GM21717 (cell line): ENCODE results near the gene GINS1.

Source experiments
- ATAC-seq: cut with Tn5 transposase; IDR thresholded peaks from one replicate; pipeline ENCODE4 v1.9.1; 2021; ENCODE audit warnings: mild to moderate bottlenecking, moderate library complexity; ENCODE audit not compliant: unreplicated experiment

Gene GINS1

DNA sequence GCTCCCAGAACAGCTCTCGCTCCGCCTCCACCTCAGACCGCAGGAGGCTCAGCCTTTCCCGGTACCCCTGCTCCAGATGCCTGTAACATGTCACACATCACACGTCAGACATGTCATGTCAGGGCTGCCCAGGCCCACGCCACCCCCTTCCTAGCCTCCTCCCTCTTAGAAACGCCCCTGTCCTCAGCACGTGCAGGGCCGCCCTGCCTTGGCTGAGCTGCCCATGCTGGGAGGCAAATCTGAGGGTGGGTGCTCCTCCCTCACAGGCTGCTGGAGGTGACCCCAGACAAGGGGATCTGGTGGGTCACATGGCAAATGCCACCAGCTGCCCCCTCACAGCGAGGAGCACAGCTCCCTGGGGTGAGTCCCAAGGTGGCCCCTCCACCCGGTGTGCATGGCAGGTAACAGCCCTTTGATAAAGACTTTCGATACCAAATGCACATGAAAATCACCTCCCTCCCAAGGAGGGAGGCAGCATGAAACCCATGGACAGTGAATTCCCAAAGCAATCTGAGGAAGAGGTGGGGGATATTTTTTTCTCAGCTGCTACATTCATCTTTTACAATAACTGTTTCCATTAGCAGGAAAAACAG, 84.1 kb downstream of the GINS1 start:
- no peak for ATAC-seq

DNA sequence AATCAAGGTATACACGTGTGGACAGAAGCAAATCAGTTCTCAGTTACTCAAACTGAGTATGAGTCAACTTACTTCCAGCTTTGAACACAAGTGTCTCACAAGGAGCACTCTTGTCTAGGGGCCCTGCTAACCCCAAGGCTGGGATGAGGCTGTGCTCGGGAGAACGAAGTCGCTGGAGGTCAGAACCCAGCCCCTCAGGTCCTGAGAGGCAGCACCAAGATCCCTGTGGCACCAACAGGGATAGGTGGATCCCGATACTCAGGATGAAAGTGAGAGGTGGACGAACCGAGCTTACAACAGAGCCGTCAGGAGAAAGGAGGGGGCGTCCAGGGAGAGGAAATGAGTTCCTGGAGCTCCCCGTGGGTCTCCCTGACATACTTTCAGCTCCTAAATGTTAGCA, 85.7 kb downstream of the GINS1 start:
- no peak for ATAC-seq

DNA sequence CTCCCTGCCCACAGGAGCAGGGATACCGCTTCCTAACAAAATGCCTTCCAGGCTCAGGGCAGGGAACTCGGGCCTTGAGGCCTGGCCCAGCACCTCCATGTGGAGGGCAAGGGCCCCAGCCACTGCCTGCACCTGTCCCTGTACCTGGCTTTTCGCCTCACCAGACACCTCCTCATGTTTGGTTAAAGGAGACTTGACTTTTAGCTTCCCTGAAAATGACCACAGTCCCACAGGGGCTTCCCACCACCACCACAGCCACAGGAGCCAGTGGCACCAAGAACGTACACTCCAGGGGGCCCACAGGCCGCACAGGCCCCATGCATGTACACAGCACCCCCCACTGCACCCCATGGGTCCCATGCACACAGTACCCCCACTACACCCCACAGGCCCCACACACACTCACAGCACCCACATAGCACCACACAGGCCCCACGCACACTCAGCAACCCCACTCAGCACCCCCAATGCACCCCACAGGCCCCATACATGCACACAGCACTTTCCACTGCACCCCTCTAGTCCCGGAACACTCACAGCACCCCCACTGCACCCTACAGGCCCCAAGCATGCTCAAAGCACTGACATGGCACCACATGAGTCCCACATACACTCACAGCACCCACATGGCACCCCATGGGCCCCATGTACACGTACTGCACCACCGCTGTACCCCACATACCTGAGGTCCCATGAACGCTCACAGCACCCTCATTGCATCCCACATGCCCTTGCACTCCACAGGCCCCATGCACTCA, 86.5 kb downstream of the GINS1 start:
- no peak for ATAC-seq

DNA sequence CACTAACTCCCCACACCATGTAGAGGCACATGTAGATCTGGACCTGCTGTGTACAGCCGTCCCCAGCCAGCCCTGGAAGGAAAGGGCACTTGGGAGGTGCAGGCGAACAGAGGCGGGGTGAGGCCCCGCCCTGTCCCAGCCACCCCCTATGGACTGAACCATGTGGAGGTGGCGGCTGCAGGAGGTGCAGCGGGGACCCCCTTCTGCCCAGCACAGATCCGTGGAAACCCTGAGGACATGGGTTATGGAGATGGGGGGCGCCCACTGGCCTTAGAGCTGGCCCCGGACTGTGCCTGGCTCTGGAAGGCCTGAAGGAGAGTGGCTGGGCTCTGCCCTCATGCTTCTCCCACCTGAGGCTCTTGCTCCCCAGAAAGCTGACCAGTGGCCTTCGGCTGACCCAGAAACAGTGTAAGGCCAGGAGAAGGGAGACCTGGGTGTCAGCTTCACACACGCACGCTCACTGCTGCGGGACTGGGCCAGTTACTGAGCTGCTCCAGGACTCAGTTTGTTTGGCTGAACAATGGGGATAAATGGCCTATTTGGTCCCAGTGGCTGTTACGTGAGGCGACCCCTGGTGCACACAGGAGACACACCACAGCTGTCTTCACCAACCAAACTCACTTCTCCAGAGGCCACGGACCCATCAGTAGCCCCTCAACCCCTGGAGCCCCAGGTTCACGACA, 87.2 kb downstream of the GINS1 start:
- no peak for ATAC-seq

DNA sequence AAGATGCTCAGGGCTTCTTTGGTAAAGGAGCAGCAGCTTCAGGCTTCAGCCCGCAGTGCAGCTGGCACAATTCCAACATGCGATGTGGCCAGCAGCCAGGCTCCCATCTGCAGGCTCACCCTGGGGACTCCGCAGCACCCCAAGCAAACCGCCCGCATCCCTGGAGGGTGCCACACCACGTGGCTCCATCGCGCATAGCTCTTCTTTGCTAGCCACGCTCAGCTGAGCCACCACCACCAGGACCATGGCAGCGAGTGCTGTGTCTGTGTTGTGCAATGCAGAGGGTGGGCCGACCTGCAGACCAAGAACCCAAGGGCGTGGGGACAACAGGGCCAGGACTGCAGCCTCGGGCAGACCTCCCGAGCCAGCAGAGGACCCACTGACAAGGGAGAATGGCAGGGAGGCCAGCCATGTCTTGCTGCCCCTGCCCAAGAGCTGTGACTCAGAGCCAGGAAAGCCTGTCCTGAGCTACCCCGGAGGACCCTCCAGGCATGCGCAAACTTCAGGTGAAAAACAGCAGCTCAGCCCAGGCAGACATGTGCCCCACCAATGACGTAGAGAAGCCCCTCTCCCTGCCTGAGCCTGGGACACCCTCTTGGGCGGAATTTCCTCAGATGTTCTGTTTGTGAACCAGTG, 87.8 kb downstream of the GINS1 start:
- no peak for ATAC-seq

DNA sequence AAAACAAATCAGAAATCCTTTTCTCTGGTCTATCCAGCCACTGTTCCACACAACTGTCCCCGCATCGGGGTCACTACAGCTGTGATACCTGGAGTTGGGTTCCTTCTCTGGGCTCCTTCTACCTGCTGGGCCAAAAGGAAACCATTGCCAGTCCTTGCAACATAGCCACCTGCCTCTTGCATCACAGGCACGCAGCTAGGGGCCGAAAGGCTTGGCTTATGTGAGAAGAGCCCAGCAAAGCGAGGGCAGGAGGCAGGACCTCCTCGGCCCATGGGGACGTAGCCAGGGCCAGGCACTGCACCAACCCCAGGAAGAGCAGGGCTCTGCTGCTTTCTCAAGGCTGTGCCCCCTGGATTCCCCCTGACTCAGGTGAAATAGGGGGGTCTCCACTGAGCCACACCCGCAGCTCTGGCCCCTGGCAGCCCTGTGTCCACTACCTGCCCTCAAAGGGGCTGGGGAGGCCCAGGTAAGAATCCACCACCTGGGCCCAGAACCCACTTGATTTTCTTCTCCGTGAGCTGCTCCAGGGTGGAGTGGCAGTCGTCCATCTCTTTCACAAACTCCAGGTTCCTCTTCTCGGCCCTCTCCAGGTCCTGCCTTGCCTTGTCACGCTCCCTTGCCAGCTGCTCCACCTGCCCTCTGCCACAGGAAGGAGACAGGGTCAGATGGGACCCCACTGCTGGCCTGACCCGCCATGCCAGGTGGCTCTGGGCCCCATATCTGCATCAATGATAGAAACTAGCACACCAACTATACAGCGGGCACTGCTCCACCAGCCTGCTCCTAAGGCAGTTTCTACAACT, 88.9 kb downstream of the GINS1 start:
- no peak for ATAC-seq

DNA sequence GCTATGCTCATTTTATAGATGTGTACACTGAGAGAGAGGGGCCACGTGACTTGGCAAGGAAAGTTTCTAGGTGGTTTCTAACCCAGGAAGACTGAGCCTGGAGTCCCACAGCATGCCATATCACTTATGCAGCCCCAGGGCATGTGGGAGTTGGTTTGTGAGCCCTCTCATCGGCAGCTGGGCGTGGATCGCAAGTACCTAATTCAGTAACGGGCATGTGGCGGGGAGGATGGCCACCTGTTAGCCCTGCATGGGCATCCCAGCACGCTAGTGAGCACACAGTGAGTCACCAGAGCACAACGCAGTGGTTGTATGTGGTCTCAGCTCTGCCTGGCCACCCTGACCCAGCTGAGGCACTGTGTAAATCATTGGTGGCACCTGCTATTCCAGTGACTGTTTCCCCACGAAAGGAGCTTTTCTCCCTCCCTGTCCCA, 89.5 kb downstream of the GINS1 start:
- ATAC-seq = no peak

DNA sequence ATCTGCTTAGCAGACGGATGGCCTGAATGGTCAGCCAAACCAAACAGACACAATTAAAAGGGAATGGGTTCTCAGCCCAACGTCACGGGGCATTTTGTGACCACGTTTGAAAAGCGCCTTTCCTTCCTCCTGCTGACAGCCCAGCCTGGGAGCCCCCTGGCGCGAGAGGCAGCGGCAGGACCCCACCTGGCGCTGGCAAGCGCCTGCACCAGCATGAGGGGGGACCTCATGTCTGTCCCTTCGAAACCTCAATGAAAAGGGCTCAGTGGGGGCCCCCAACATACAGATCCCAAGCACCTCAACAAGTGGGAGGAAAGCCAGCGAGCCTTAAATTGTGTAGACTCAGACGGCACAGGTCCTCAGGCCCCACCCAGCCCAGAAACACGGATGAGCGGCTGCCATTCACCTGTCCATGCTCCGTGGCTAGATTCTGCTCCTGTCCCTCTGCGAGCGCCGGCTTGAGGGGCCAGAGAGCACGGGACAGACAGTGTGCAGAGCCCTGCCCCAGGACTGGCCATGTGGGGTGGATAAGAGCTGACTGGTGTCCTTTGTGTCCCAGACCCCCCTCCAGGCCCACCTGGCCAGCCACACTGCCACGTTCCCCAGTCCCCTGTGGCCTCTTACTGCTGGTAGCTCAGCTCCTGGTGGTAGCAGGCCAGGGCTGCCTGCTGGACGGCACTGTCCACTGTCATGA, 90.3 kb downstream of the GINS1 start:
- ATAC-seq = no peak
